WERI-Rb-1 (cell line): ENCODE data around the gene COL15A1.

ENCODE experiments used
- DNase-seq: peaks from one replicate; pipeline ENCODE4 v3.0.0-alpha.2; 2020
- H3K27ac ChIP-seq: fragments of 250-450 bp; sonication (Bioruptor Pico); 2 replicates; pipeline ENCODE4 v1.5.1; 2020; ENCODE audit warnings: mild to moderate bottlenecking, moderate library complexity
- H3K27me3 ChIP-seq: fragments of 250-450 bp; sonication (Bioruptor Pico); 2 replicates; pipeline ENCODE4 v1.5.1; 2021; ENCODE audit warnings: mild to moderate bottlenecking, low read depth, moderate library complexity; ENCODE audit not compliant: insufficient read depth, severe bottlenecking
- H3K36me3 ChIP-seq: fragments of 250-450 bp; sonication (Bioruptor Pico); 2 replicates; pipeline ENCODE4 v1.5.1; 2020; ENCODE audit warnings: mild to moderate bottlenecking, moderate library complexity
- H3K4me3 ChIP-seq: 2 replicates; pipeline ENCODE4 v1.5.1; 2011; ENCODE audit warnings: low read depth, mild to moderate bottlenecking, control low read depth, low read length
- H3K9me3 ChIP-seq: fragments of 250-450 bp; sonication (Bioruptor Pico); 2 replicates; pipeline ENCODE4 v1.5.1; 2021; ENCODE audit warnings: mild to moderate bottlenecking, moderate library complexity; ENCODE audit not compliant: severe bottlenecking
- TF ChIP-seq, protein P1 (sequence below): IDR thresholded peaks from 2 replicates; pipeline ENCODE4 v1.5.1; 2011; ENCODE audit warnings: low read depth, mild to moderate bottlenecking, control low read depth, inconsistent platforms, low read length

Gene COL15A1

DNA sequence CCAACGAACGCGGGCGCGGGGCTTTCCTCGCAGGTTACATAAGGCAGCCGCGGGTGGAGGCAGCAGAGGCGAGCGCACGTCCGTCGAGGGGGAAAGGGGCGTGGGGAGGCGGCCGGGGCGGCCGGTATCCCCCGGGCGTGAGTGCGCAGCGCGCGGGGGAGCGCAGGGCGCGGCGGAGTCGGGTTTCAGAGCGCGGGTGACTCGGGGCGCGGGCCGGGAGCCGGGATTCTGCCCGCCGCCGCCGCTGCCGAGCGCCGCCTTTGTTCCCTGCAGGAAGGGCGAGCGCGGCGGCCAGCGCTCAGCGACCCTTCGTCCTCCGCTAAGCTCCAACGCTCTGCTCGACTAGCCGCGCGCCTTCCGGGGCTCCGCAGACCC lies at the start of gene COL15A1:
COL15A1 (plus strand) TSS at position 226 of the 375 bp plus-strand sequence. CDS start 155 bp downstream, outside the sequence.
- Histone ChIP-seq H3K27me3 (peaks cover 53% of the 10 kb centered on the region), H3K36me3 (no peaks in the 10 kb centered on the region), H3K4me3 (peak within 1 kb of the TSS; percentile 61), H3K27ac (no peak within 1 kb of the TSS), H3K9me3 (no peaks in the 10 kb centered on the region)
- TF ChIP-seq, protein P1, sequence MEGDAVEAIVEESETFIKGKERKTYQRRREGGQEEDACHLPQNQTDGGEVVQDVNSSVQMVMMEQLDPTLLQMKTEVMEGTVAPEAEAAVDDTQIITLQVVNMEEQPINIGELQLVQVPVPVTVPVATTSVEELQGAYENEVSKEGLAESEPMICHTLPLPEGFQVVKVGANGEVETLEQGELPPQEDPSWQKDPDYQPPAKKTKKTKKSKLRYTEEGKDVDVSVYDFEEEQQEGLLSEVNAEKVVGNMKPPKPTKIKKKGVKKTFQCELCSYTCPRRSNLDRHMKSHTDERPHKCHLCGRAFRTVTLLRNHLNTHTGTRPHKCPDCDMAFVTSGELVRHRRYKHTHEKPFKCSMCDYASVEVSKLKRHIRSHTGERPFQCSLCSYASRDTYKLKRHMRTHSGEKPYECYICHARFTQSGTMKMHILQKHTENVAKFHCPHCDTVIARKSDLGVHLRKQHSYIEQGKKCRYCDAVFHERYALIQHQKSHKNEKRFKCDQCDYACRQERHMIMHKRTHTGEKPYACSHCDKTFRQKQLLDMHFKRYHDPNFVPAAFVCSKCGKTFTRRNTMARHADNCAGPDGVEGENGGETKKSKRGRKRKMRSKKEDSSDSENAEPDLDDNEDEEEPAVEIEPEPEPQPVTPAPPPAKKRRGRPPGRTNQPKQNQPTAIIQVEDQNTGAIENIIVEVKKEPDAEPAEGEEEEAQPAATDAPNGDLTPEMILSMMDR, result 0 out of 2 replicates have a peak, but pooled peaks have one; percentile 3
- DNase-seq, result peak; percentile 38

DNA sequence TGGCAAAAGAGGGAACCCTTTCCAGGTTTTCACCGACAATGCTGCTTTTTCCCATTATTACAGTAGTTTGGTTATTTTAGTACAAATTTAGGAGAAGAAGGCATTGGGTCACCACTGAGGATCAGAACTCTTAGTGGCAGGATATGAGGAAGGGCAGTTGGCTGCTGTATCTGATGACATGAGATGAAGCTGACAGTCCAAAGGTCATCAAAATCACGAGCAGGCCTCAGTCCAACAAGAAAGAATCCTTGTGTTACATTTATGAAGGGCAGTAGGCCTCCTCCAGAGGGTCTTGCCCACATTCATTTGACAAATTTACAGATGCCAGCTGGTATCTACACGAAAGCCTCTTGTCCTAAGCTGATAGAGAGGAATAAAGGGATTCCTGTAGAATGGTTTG lies 49.5 kb upstream of the COL15A1 start:
- Histone ChIP-seq H3K27me3 (no peaks in the 10 kb centered on the region), H3K4me3 (no peak overlapping the region), H3K36me3 (no peaks in the 10 kb centered on the region), H3K9me3 (peaks cover 8% of the 10 kb centered on the region), H3K27ac (no peak overlapping the region)
- DNase-seq, result no peak
- TF ChIP-seq, protein P1, result no peak

DNA sequence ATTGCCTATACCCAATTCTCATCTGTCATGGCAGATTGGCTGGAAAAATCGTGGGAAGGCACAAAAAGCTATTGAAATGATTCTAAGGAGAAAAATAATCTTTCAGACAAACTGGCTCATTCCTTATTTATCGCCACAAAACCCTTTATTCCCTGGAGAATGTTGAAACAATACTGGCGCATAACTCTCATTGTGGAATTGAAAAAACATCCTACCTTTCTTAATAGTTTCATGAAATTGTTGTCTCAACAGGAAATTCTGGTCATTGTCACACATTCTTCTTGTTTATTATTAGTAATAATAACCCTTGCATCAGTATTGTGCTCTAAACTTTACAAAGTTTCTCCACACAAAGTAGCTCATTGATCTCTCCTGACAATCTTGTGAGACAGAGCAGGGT lies 48.9 kb upstream of the COL15A1 start:
- H3K36me3 ChIP-seq, result no peaks in the 10 kb centered on the region
- H3K4me3 ChIP-seq, result no peak overlapping the region
- H3K9me3 ChIP-seq, result peaks cover 8% of the 10 kb centered on the region
- TF ChIP-seq, protein P1, result no peak
- no peak overlapping the region for H3K27ac ChIP-seq
- H3K27me3 ChIP-seq, result no peaks in the 10 kb centered on the region
- DNase-seq, result no peak

DNA sequence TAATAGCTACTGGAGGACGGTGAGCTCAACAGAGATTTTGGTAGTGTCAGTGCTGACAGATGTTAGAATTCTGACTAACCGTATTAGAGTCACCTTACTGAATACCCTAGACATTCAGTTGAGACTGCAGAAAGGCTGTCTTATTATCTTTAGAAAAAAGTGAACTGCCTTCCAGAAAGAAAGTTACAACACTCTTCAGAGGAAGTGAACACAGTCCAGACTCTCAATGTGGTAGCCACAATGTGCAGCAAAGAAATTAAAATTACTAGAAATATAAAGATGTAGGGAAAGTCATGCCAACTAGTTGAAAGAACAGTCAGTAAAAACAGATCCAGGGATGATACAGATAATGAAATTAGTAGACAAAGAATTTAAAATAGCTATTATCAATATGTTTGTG lies 47.1 kb upstream of the COL15A1 start:
- DNase-seq, result no peak
- Histone ChIP-seq H3K27me3 (no peaks in the 10 kb centered on the region), H3K4me3 (no peak overlapping the region), H3K36me3 (no peaks in the 10 kb centered on the region), H3K27ac (no peak overlapping the region), H3K9me3 (peaks cover 8% of the 10 kb centered on the region)
- TF ChIP-seq, protein P1, result no peak

DNA sequence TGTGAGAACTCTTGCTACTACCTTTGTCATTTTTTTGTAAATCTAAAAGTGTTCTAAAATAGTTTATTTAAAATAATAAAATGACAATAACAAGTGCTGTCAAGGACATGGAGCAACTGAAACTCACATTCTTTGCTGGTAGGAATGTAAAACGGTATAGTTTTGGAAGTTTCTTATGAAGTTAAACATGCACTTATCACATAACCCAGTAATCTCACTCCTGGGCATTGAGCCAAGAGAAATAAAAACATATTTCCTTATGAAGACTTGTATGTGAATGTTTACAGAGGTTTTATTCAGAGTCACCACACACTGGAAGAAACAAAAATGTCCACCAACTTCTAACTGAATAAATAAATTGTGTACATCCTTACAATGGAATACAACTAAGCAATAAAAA lies 46.0 kb upstream of the COL15A1 start:
- TF ChIP-seq, protein P1, result no peak
- H3K27ac ChIP-seq, result no peak overlapping the region
- H3K9me3 ChIP-seq, result peaks cover 8% of the 10 kb centered on the region
- DNase-seq, result no peak
- no peaks in the 10 kb centered on the region for H3K27me3 ChIP-seq
- no peaks in the 10 kb centered on the region for H3K36me3 ChIP-seq
- no peak overlapping the region for H3K4me3 ChIP-seq

DNA sequence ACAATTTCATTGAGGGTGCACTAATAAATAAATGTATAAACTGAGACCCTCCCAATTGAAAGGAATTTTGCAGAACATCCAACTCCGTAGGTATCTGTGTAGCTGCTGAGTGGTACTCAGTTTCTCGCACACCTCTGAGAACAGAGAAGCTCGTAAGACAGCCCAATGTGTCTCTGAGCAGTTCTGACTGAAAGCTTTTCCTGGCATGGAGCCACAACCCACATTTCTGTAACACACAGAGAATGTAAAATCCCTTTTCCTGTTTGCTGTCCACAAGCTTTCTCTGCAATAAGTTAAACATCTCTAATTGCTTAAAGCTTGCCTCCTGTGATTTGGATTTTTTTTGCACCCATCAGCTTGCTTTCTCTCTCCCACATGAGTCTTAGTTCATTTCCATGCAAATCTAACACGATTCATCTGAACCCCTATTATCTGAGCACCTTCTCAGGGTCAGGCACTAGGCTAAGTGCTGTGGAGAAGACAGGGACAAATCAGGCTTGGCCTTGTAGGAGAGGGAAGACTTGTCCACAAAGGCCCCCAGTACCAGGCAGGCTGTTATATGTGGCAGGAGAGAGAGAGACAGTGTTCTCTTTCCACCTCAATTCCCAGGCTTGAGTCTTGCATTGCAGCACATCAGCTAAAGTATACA lies 44.2 kb upstream of the COL15A1 start:
- H3K36me3 ChIP-seq, result no peaks in the 10 kb centered on the region
- TF ChIP-seq, protein P1, result no peak
- no peak overlapping the region for H3K27ac ChIP-seq
- no peaks in the 10 kb centered on the region for H3K27me3 ChIP-seq
- H3K4me3 ChIP-seq, result no peak overlapping the region
- peaks cover 8% of the 10 kb centered on the region for H3K9me3 ChIP-seq
- DNase-seq, result peak; percentile 2
